GM18519 (cell line): ENCODE measurements around the gene TIMP4.

Source experiments
- ATAC-seq: cut with Tn5 transposase; IDR thresholded peaks from one replicate; pipeline ENCODE4 v1.9.1; 2021; ENCODE audit warnings: mild to moderate bottlenecking, moderate library complexity; ENCODE audit not compliant: unreplicated experiment, low FRiP score

The TIMP4 gene

GRCh38 chr3:12158387-12159226 lies at the start of gene TIMP4:
Gene TIMP4 (minus strand): TSS chr3:12158912. CDS start chr3:12158840, 72 bp downstream.
- no peak for ATAC-seq

- ATAC-seq = no peak
Measured at GRCh38 chr3:12205171-12205570, 46.5 kb upstream of the TIMP4 start.

- ATAC-seq = no peak
Measured at GRCh38 chr3:12201813-12202212, 43.1 kb upstream of the TIMP4 start.

- no peak for ATAC-seq
Measured at GRCh38 chr3:12198301-12198700, 39.6 kb upstream of the TIMP4 start.

GRCh38 chr3:12197475-12197874 lies 38.8 kb upstream of the TIMP4 start:
- ATAC-seq = peak; percentile 48

- no peak for ATAC-seq
Measured at GRCh38 chr3:12196684-12197083, 38.0 kb upstream of the TIMP4 start.

GRCh38 chr3:12195231-12195630 lies 36.5 kb upstream of the TIMP4 start:
- ATAC-seq = no peak

- ATAC-seq = peak; percentile 48
Measured at GRCh38 chr3:12194669-12195161, 36.0 kb upstream of the TIMP4 start.

- ATAC-seq = peak; percentile 25
Measured at GRCh38 chr3:12194209-12194608, 35.5 kb upstream of the TIMP4 start.

GRCh38 chr3:12193485-12194165 lies 34.9 kb upstream of the TIMP4 start:
- peak; percentile 42 for ATAC-seq

GRCh38 chr3:12192655-12193484 lies 34.2 kb upstream of the TIMP4 start:
- no peak for ATAC-seq

GRCh38 chr3:12192173-12192572 lies 33.5 kb upstream of the TIMP4 start:
- no peak for ATAC-seq

GRCh38 chr3:12191559-12191958 lies 32.8 kb upstream of the TIMP4 start:
- no peak for ATAC-seq

GRCh38 chr3:12190832-12191231 lies 32.1 kb upstream of the TIMP4 start:
- no peak for ATAC-seq

GRCh38 chr3:12190221-12190807 lies 31.6 kb upstream of the TIMP4 start:
- ATAC-seq = no peak

- no peak for ATAC-seq
Measured at GRCh38 chr3:12188681-12189287, 30.1 kb upstream of the TIMP4 start.

- ATAC-seq = no peak
Measured at GRCh38 chr3:12188328-12188648, 29.6 kb upstream of the TIMP4 start.

- no peak for ATAC-seq
Measured at GRCh38 chr3:12187448-12188327, 29.0 kb upstream of the TIMP4 start.
